GM23248 (cell line): ENCODE results near the gene LRMDA. TPM values are rescaled to one million over a fixed set of nuclear protein-coding genes. Genes with fewer than 3 reads are reported as not detected.
A peak's percentile ranks its signal among the peaks of the same experiment; 100 is the strongest.

Experiments
- DNase-seq: peaks from one replicate; pipeline ENCODE4 v3.0.0-alpha.2; 2015
- H2AFZ ChIP-seq: fragments of 200-600 bp; sonication (generic); 2 replicates; pipeline ENCODE4 v1.6.1; 2016; ENCODE audit warnings: antibody characterized with exemption
- H3F3A ChIP-seq: fragments of 200-600 bp; sonication (generic); 2 replicates; pipeline ENCODE4 v1.6.1; 2016; ENCODE audit warnings: mild to moderate bottlenecking, antibody characterized with exemption, mixed run types; ENCODE audit not compliant: insufficient read depth
- H3K27ac ChIP-seq: fragments of 200-600 bp; sonication (generic); 2 replicates; pipeline ENCODE4 v1.5.1; 2016; ENCODE audit warnings: mild to moderate bottlenecking
- H3K27me3 ChIP-seq: fragments of 200-600 bp; sonication (generic); replicated peaks from 2 replicates; pipeline ENCODE4 v1.6.1; 2016; ENCODE audit warnings: mild to moderate bottlenecking; ENCODE audit not compliant: insufficient read depth
- H3K36me3 ChIP-seq: fragments of 200-600 bp; sonication (generic); 2 replicates; pipeline ENCODE4 v1.6.1; 2016; ENCODE audit warnings: low read depth, mild to moderate bottlenecking
- H3K4me1 ChIP-seq: fragments of 200-600 bp; sonication (generic); 2 replicates; pipeline ENCODE4 v1.6.1; 2016; ENCODE audit warnings: mild to moderate bottlenecking; ENCODE audit not compliant: insufficient read depth
- H3K4me2 ChIP-seq: fragments of 200-600 bp; sonication (generic); one replicate; pipeline ENCODE4 v1.6.1; 2016; ENCODE audit warnings: mild to moderate bottlenecking; ENCODE audit not compliant: unreplicated experiment
- H3K4me3 ChIP-seq: fragments of 200-600 bp; sonication (generic); 2 replicates; pipeline ENCODE4 v1.5.1; 2016; ENCODE audit warnings: mild to moderate bottlenecking
- H3K79me2 ChIP-seq: fragments of 200-600 bp; sonication (generic); 2 replicates; pipeline ENCODE4 v1.6.1; 2016; ENCODE audit warnings: mild to moderate bottlenecking; ENCODE audit not compliant: insufficient read depth
- H3K9ac ChIP-seq: fragments of 200-600 bp; sonication (generic); 2 replicates; pipeline ENCODE4 v1.6.1; 2016; ENCODE audit warnings: mild to moderate bottlenecking
- H3K9me2 ChIP-seq: fragments of 200-600 bp; sonication (generic); 2 replicates; pipeline ENCODE4 v1.6.1; 2016; ENCODE audit warnings: mixed run types, mild to moderate bottlenecking, moderate library complexity; ENCODE audit not compliant: insufficient read depth
- H3K9me3 ChIP-seq: fragments of 200-600 bp; sonication (generic); one replicate; pipeline ENCODE4 v1.6.1; 2017; ENCODE audit warnings: low read depth
- H4K20me1 ChIP-seq: fragments of 200-600 bp; sonication (generic); 2 replicates; pipeline ENCODE4 v1.6.0; 2016; ENCODE audit not compliant: insufficient read depth
- EZH2 ChIP-seq: fragments of 200-600 bp; sonication (generic); IDR thresholded peaks from 2 replicates; pipeline ENCODE4 v1.6.1; 2018; ENCODE audit warnings: antibody characterized with exemption, mild to moderate bottlenecking; ENCODE audit not compliant: insufficient read depth, poor library complexity, severe bottlenecking
- EZH2phosphoT487 ChIP-seq: fragments of 200-600 bp; sonication (generic); IDR thresholded peaks from 2 replicates; pipeline ENCODE4 v1.6.1; 2018; ENCODE audit warnings: antibody characterized with exemption, moderate library complexity, mild to moderate bottlenecking, low read depth; ENCODE audit not compliant: insufficient read depth
- WGBS, 2 experiments: methylation state at CpG; one replicate each; pipeline ENCODE4 v1.1.6; 2015 to 2017; ENCODE audit warnings: low lambda C conversion rate in 2 of 2, low coverage in 1 of 2; ENCODE audit errors: missing lambda C conversion rate in 2 of 2; 5-methylcytosine and 5-hydroxymethylcytosine counted together
- in situ Hi-C: fragments of 300-500 bp; cut with MboI; formaldehyde crosslinking; loops from 2 replicates; pipeline ENCODE4 v1.15.0; 2020
- polyA plus RNA-seq: library from polyadenylated mRNA; unstranded; fragments of >200 nt; fragmentation: Nextera tagmentation; extraction: Ambion mirVana; gene quantifications from 2 replicates; pipeline ENCODE4 v1.2.1, GENCODE V29; 2016
- total RNA-seq: library from RNA; depleted of rRNA; stranded (reverse); fragments of >200 nt; shearing (Covaris generic); gene quantifications from 2 replicates; pipeline ENCODE4 v1.2.3, GENCODE V29; 2014

The LRMDA gene
- total and polyA plus RNA-seq, 2 experiments from 2014 or later: 2.6 TPM; not detected in 1

DNA sequence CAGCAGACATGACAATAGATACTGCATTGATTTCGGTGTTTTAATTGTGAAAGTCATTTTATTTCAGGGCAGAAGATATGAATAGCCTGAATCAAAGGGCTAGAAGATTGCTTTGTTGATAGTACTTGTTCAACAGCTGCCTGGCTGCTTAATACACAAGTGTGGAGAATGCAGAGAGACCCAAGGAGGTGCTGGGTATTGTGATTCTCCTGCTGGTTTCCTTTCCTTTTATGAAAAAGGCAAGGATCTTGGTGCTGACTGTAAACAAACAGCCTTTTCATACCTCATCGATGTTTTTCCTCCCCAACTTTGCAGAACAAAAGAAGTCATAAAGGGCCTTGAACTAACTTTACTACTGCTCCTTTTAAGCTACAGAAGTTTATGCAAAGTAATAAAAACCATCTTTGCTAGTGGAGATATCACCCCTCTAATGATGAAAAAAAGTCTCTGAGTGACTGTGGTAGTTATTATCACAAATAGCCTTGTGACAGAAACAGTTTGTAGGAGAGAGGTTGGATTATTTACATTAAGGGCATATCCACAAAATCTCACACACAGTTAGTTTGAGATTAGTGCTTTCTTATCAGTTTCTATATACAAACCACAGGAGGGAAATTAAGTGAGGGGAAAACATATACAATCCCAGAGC is 800.0 kb downstream of the LRMDA start:
- H3K9ac ChIP-seq: no peak overlapping the region
- TF ChIP-seq EZH2 (no peak), EZH2phosphoT487 (no peak)
- WGBS, 2 experiments: 40 to 45% methylated on average over 2 of the region's 2 CpGs
- no peak overlapping the region for H3K27ac ChIP-seq
- no peaks in the 10 kb centered on the region for H3K9me3 ChIP-seq
- H4K20me1 ChIP-seq: no peaks in the 10 kb centered on the region
- peak overlapping the region; percentile 25; the same call in 1 of the 2 replicates for H2AFZ ChIP-seq
- H3K27me3 ChIP-seq: no peaks in the 10 kb centered on the region
- in situ Hi-C loops: no loop called here
- no peaks in the 10 kb centered on the region for H3K36me3 ChIP-seq
- H3K4me2 ChIP-seq: no peak overlapping the region
- H3K4me1 ChIP-seq: peaks cover 12% of the 10 kb centered on the region; the same call in 1 of the 2 replicates
- no peak for DNase-seq
- H3K4me3 ChIP-seq: no peak overlapping the region
- no peaks in the 10 kb centered on the region for H3K79me2 ChIP-seq
- H3F3A ChIP-seq: no peaks in the 10 kb centered on the region
- no peaks in the 10 kb centered on the region for H3K9me2 ChIP-seq

DNA sequence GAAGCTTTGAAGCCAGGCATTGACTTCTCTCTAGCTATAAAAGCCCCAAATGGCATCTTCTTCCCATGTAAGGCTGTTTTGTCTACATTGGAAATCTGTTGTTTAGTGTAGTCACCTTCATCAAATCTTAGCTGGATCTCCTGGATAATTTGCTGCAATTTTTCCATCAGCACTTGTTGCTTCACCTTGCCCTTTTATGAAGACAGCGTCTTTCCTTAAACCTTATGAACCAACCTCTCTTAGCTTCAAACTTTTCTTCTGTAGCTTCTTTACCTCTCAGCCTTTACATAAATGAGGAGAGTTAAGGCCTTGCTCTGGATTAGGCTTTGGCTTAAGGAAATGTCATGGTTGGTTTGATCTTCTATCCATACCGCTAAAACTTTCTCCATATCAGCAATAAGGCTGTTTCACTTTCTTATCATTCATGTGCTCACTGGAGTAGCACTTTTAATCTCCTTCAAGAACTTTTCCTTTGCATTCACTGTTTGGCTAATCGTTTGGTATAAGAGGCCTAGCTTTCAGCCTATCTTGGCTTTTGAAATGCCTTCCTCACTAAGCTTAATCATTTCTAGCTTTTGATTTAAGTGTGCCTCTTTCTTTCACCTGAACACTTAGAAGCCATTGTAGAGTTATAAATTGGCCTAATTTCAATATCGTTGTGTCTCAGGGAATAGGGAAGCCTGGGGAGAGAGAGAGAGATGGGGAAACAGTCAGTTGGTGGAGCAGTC is 803.2 kb downstream of the LRMDA start:
- no peaks in the 10 kb centered on the region for H3K27me3 ChIP-seq
- 90 to 91% methylated on average over 4 of the region's 4 CpGs for WGBS, 2 experiments
- no peak overlapping the region for H2AFZ ChIP-seq
- H3K9me2 ChIP-seq: no peaks in the 10 kb centered on the region; the same call in 1 of the 2 replicates
- H3K4me2 ChIP-seq: no peak overlapping the region
- no peaks in the 10 kb centered on the region for H3F3A ChIP-seq
- H3K9me3 ChIP-seq: no peaks in the 10 kb centered on the region
- no peak overlapping the region for H3K4me3 ChIP-seq
- H3K79me2 ChIP-seq: no peaks in the 10 kb centered on the region
- DNase-seq: no peak
- no peaks in the 10 kb centered on the region for H3K36me3 ChIP-seq
- H3K9ac ChIP-seq: no peak overlapping the region
- peaks cover 12% of the 10 kb centered on the region; the same call in 1 of the 2 replicates for H3K4me1 ChIP-seq
- no peak overlapping the region for H3K27ac ChIP-seq
- no peaks in the 10 kb centered on the region for H4K20me1 ChIP-seq
- in situ Hi-C loops: no loop called here
- no peak for TF ChIP-seq EZH2
- TF ChIP-seq EZH2phosphoT487: no peak

DNA sequence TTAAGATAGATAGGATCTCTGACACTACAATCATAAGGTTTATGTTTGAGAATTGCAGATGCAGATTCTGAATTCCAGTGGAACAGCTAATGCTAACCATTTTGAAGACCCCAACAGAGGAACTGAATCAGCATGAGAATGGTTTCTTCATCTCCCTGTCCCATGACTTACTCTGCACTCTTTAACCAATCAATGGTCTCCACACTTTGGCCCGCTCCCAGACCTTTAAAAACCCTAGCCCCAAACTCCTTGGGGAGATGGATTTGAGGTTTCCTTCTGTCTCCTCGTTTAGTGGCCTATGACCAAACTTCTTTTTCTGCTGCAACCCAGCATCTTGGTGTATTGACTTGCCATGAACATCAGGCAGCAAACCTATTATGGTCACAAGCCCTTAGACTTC is 804.9 kb downstream of the LRMDA start:
- no peaks in the 10 kb centered on the region for H4K20me1 ChIP-seq
- H3K4me1 ChIP-seq: 0 out of 2 replicates have a peak, but pooled peaks cover under 1% of the 10 kb centered on the region
- H2AFZ ChIP-seq: no peak overlapping the region
- 58 to 66% methylated on average over 2 of the region's 2 CpGs for WGBS, 2 experiments
- TF ChIP-seq EZH2 (no peak), EZH2phosphoT487 (no peak)
- no peaks in the 10 kb centered on the region for H3K27me3 ChIP-seq
- H3K9me2 ChIP-seq: no peaks in the 10 kb centered on the region; the same call in 1 of the 2 replicates
- H3F3A ChIP-seq: no peaks in the 10 kb centered on the region
- no peaks in the 10 kb centered on the region for H3K9me3 ChIP-seq
- in situ Hi-C loops: no loop called here
- no peak overlapping the region for H3K9ac ChIP-seq
- no peaks in the 10 kb centered on the region for H3K79me2 ChIP-seq
- no peak for DNase-seq
- no peak overlapping the region for H3K4me3 ChIP-seq
- no peaks in the 10 kb centered on the region for H3K36me3 ChIP-seq
- H3K4me2 ChIP-seq: no peak overlapping the region
- no peak overlapping the region for H3K27ac ChIP-seq

DNA sequence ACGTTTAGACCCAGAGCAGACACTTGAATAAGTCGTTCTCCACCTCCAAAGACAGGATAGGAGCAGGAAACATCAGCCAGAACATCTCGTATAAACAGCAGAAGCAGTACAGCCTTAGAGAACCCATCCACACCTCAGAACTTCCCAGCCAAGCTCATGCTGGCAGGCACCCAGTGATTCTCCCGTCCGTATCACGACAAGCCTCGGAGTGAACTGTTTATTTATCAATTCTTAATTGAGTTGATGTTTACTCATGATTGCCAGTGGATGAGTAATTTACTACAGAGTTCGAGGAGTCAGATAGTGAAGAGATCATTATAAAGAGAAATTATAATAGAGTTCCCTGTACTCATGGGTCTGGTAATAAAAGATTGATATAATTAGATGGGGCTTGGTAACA is 811.5 kb downstream of the LRMDA start:
- in situ Hi-C loops: no loop called here
- no peaks in the 10 kb centered on the region for H4K20me1 ChIP-seq
- no peaks in the 10 kb centered on the region for H3K27me3 ChIP-seq
- TF ChIP-seq EZH2phosphoT487: no peak
- no peak for TF ChIP-seq EZH2
- no peaks in the 10 kb centered on the region for H3F3A ChIP-seq
- no peak overlapping the region for H3K9ac ChIP-seq
- H3K79me2 ChIP-seq: no peaks in the 10 kb centered on the region
- no peak overlapping the region for H3K27ac ChIP-seq
- no peak overlapping the region for H2AFZ ChIP-seq
- H3K4me2 ChIP-seq: no peak overlapping the region
- H3K9me3 ChIP-seq: no peaks in the 10 kb centered on the region
- H3K9me2 ChIP-seq: no peaks in the 10 kb centered on the region; the same call in 1 of the 2 replicates
- no peak overlapping the region for H3K4me3 ChIP-seq
- no peak for DNase-seq
- no peaks in the 10 kb centered on the region for H3K4me1 ChIP-seq
- H3K36me3 ChIP-seq: no peaks in the 10 kb centered on the region
- WGBS, 2 experiments: 64 to 66% methylated on average over 8 of the region's 8 CpGs
